T-helper 22 cell (primary cell): ENCODE measurements around the gene MYH2.
"Not testable (repeated sequence)": the region's sequence is repeated elsewhere in the genome, so short reads cannot be mapped to it uniquely, and the experiment has no call there.

Experiments
- DNase-seq: peaks from one replicate; pipeline ENCODE4 v3.0.0-alpha.2; 2020; ENCODE audit warnings: low read depth

Gene MYH2

DNA sequence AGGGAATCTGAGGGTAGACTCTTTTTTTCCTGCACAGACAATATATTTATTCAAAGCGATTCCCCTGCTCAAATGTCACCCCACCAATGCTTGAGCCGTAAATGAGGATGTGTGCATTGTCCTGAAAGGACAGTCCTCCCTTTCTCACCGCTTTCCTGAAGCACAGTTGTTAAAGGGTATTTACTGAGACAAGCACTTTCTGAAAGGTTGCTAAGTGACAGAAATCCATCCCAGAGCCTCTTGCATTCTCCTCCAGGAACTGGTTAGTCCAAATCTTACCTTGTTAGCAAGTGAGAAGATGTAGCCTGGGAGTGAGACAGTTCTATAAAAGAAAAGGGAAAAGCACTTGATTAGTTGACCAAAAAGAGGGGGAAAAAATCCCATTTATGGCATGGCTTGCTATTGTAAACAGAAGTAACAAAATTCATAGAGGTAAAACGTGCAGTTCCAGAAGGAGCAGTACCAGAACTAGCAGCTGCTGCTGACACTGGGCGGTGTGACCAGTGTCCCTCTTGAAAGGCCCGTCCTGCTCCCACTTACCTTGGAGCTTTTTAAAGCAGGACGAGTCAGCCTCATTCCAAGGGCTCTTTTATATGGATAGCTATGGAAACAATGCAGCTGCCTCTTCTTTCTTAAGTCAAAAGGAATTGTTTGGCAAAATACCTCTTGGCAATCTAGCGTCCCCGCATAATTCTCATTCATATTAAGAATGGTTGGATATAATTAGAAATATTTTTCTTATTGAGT is at the start of gene MYH2:
Gene MYH2 (minus strand): TSS at position 563 of the 747 bp plus-strand sequence. CDS start 1,738 bp downstream, outside the sequence.
- DNase-seq = no peak

DNA sequence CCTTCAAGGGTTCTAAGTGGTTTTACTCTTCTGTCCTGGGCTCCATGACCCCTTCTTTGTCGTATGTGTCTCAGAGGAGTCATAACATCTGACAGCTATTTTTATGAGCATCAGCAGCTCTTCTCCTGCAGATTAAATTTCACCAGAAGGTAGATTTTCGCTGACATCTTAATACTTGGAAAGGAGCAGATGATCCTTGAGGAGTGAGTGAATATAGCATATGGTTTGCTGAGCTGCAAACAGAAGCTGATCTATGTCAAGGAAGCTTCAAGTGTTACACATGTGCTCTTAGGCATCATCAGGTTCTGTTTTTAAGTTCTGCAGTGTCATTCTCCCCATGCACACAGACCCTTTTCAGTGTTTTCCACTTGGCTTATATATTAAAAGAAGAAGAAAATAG is 49.2 kb upstream of the MYH2 start:
- no peak for DNase-seq

DNA sequence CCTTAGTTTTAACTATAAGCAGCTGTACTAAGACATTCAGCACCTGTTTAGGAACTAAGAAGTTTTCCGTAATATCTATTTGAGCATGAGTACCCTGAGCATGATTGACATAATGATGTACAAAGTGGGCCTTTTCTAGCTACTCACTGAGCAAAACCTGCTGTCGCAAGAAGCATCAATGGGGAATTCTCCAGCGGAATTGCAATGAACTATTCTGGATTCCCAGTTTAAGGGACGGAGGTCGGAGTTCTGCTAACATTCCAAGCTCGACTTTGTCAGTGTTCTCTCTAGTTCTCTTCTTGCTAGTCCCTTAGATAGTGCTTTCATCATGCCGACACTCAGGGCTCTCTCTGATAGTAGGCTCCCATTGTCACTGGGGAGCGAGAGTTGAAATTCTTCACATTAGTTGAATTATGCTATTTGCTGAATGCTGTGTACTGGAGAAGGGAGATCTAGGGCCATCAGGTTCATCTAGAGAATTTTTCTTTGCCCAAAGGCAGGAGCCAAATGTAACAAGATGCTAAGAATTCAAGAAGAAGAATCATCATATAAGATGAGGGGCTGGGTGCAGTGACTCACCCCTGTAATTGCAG is 40.2 kb upstream of the MYH2 start:
- DNase-seq = no peak

DNA sequence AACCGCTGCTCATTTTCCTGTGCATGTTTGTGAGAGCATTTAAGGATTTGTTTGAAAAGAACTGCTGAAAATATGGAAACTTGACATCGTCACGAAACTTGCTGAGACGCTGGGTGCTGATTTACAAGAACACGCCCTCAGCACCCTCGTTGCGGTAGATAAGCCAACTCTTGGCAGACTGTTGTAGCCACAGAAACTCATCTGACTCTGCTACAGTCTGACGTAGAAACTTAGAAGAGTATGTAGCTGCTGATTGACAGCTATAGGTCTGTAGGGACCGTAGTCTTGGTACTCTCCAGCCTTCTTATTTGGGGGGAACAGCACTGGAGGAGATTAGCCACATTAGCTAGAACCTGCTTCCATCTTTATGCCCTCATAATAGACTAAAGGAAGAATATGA is 36.1 kb upstream of the MYH2 start:
- no peak for DNase-seq

DNA sequence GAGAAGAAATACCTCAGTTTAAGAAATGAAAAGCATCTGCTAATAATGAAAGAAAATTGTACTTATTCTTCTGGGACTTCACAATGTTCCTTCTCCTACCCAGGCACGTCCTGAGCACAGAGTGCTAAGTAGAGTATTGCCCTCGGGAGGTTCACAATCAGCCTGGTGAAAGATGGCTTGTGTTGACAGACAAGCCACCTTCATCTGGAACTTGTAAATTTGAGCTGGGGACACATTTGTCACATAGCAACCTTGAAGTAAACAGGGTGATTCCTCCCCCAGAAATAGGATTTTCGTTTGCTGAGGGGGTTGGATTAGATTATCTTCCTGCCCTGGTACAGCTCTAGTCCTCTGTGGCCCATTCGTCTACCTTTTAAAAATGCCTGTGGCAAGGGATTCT is 34.4 kb upstream of the MYH2 start:
- no peak for DNase-seq

DNA sequence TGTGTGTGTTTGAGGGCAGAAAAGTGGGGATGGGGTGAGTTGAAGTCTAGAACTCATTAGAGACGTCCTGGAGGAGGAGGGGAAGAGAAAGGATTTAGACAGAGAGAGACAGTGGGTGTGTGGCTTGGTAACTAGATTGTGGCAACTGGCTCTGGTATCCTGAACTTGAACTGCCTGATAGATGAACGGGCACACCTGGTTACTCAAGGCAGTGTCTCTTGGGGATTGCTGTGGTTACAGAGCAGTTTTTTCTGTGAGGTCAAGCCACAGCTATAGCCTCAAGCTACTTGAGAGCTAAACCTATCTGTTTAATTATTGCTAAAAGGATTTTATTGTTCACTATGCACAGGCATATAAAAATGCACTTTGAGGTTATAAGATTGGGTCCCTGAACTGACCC is 29.8 kb upstream of the MYH2 start:
- DNase-seq = no peak

DNA sequence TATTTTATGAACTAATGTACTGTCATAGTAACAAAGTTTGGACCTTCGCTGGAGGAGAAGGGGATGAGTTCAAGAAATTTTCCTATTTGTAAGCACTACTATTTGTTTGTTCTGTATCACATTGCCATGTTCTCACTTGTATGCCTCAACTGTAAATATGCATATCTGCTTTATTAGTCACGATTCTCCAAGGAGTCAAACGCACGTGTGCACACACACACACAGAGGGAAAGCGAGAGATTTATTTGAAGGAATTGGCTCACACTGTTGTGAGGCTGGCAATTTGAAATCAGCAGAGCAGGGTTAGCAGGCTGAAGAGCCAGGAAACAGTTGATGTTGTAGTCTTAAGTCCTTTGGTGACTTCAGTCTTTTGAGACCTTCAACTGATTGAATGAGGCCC is 24.9 kb upstream of the MYH2 start:
- no peak for DNase-seq

DNA sequence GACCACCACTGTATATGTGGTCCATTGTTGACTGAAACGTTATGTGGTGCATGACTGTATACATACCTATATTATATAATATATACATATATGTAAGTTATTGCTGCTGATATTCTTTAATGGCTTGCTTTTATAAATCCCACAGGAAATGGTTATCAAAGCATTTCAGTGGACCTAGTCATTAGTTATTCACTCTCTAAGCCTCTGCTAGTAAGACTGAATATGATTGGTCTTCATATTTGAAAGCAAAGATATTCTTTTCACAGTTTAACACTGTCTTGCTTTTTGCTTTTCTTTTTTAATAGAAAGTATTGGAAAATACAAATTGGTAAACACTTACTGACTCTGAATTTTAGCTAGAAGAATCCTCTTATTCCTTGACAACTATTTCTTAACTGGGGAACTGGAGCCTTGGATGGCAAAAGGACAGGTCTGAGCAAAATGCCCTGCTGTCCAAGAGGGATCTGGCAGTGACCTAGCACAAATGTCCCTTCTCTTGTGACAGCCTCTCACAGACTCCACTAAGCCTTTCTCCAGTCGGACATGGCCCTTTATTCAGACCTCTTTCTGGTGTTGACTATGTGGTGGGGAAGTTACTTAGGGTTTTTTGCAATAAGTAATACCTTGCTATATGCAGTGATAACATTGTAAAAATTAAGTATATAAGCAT is 14.7 kb upstream of the MYH2 start:
- DNase-seq = no peak

DNA sequence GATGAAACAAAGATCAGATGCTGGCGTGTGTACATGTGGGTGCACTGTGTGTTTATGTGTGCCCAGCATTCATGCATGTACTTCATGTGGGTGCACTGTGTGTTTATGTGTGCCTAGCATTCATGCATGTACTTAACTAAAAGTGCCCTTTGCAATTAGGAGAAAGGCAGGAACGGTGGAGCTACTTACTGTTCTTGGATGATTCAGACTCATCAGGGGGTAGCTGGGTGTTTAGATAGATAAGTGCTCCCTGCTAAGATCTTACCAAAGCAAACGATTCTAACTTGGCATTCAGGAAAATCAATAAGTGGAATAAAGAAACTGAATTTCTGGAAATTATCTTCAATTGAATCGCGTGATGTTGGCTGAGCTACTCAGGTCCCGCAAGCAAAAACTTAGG is 8.6 kb upstream of the MYH2 start:
- no peak for DNase-seq

DNA sequence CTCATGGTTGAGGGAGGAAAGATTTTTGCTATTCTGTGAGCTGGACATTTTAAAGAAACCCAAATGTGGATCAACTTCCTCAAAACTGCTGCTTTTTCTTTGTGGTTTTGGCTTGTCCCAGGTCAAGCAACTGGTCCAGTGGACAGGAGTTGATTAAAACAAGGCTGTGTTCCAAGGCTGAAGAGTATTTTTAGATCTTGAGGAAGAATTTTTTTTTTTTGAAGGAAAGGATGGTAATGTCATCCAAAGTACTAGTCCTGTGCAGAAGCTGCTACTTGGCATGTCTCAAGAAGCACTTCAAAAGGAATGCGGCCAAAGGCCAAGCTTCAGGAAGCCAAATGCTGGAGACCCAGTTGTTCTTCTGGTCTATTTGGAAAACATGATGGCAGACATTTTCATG is 8.0 kb upstream of the MYH2 start:
- DNase-seq = no peak

DNA sequence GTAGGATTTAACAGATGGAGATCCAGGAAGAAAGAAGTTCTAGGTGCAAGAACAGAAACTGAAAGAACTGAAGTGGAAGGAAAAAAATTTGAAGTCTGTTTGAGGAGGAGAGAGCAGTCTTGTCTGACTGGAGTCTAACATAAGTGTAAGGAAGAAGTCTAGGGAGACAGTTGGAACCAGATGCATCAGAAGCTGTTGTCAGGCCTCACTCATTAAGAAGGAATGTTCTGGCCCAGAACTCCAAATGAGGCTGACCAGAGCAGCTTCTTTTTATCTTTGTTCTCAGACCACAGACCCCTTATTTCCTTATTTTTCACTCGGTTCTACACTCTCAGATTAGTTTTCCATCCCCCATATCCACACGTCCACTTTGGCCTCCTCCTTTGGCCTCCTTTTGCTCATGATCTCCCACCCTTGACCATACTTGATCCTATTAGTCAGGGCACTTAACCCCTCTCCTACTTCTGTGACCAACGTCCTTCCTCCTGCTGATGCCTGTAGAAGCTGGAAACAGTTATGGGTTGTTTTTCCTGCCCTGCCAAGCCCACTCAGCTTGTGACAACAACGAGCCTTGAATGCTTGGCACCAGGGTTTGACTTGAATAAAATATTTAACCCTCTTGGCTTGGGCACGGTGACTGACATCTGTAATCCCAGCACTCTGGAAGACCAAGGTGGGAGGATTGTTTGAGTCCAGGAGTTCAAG is 7.0 kb upstream of the MYH2 start:
- DNase-seq = no peak

DNA sequence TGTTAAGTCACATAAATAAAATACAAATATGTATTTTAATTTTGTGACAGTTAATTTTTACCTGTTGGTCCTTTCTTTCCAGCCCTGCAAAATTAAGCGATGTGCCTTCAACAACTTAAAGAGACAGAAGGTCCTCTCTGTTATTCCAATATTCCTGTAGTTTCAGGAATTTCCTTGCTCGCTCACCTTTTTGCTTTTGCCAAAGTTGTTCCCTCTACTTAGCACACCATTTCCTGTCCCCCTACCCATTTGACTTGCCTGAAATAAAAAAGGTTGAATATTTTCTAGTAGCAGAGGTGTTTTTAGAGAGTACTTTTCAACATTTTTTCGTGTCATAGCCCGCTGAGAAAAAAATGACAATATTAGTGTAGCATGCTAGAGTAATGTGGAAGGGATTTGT is 556 bp upstream of the MYH2 start:
- no peak for DNase-seq

DNA sequence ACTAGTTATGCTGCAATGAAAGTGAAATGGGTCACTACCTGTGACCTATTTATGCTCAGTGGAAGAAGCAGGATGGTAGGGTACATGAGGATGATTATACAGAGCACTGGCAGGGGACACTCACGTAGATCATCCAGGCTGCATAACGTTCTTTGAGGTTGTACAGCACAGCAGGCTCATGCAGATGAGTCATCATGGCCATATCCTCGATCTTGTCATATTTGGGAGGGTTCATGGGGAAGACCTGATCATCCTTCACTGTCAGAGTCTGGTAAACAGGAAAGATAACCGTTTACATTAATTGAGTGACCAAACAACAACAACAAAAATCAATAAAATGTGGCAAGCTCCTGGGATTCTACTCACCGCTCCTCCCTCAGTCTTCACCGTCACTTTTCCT is 2.1 kb downstream of the MYH2 start:
- DNase-seq = no peak

DNA sequence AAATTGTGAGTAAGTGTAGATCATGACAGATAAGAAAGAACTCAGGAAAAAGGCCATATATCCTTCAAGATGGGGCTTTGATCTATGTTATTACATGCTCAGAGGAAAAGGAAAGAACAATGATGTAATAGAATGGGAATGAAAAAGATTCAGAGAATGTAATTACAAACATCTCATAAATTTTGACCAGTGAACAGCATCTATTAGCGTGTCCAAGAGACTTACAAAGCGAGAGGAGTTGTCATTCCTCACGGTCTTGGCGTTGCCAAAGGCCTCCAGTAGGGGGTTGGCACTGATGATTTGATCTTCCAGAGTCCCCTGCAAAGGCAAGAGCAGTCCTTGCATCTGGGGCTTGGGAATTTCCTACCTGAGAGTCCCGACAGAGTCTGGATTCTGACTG is 6.0 kb downstream of the MYH2 start:
- not testable (repeated sequence) for DNase-seq

DNA sequence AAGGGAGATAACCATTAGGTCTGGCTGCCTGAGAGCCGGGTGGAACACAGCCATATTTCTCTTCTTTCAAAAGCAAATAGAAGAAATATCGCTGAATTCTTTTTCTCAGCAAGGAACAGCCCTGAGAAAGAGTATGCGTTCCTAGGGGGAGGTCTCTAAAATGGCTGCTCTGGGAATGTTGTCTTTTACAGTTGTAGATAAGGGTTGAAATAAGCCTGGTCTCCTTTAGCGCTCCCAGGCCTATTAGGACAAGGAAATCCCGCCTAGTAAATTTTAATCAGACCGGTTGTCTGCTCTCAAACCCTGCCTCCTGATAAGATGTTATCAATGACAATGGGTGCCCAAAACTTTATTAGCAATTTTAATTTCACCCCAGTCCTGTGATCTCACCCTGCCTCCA is 8.3 kb downstream of the MYH2 start:
- DNase-seq = not testable (repeated sequence)

DNA sequence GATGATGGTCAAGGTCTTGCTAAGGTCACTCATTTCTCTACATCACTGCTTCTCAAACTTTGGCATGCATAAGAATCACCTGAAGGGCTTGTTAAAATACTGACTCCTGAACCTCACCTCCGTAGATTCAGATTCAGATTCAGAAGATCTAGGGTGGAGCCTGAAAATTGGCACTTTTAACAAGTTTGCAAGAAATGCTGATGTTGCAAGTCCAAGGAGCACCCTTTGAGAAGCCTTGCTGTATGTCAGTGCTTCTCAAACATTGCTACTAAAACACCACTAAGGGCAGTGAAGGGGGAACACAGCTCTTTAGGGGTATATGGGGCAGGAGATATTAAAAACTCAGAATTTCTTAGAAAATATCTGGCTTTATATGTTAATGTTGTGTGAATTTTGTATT is 17.4 kb downstream of the MYH2 start:
- no peak for DNase-seq

DNA sequence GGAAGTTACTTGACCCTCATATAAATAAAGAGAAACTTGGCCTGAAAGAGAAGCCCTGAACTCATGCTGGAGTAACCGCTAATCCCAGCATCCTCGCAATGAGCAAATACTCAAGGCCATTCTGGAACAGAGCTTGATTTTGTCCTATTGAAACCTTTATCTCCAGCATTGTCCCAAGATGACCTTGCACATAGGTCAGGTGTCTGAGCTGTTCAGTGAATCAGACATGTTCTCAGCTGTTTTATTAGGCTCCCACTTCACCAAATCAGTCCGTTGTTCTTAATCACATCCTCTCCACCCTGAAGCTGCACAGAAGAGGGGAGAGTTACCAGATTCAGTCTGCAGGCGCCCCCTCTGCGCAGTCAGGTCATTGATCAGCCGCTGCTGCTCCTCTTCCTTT is 22.0 kb downstream of the MYH2 start:
- no peak for DNase-seq

DNA sequence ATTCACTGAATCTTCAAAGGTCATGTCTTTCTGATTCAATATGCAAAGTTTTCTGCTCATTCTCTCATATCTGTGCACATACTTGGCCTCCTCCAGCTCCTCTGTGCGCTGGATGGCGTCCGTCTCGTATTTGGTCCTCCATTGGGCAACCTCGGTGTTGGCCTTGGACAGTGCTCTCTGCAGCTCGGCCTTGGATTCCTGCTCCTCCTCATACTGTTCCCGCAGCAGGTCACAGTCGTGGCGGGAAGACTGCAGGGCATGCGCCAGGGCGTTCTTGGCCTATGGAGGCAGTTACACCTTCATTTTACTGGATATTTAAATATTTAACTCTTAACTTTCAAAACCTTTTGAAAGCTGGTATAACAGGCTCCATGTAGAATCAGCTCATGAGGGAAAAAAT is 22.9 kb downstream of the MYH2 start:
- DNase-seq = no peak

DNA sequence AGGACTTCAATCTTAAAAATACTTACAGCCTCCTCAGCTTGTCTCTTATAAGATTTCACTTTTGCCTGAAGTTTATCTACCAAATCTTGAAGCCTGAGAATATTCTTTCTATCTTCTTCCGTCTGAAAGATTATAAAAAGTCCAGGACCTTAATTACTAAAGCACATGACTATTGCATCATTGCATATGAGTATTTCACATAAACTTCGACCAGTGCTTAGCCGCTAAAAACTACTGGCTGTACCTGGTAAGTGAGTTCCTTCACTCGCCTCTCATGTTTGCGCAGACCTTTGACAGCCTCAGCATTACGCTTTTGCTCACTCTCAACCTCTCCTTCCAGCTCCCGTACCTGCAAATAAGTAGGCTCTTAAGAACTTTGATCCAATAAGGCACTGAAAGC is 26.4 kb downstream of the MYH2 start:
- no peak for DNase-seq

DNA sequence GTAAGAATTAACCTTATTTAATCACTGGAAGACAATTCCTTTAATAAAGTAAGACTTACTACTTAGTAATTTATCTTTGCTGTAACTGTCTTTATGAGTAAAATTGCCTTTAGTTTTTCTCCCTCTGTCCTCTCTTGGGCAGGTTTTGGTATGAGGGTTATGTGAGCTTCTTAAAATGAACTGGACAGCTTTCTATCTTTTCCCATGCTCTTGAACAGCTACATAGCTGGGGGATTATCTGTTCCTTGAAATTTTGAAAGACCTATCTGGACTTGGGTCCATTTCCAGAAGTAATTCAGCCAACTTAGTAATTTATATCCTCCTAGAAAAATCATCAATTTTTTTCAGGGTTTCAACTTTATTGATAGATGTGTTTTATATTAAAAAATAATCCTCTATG is 27.5 kb downstream of the MYH2 start:
- DNase-seq = no peak

DNA sequence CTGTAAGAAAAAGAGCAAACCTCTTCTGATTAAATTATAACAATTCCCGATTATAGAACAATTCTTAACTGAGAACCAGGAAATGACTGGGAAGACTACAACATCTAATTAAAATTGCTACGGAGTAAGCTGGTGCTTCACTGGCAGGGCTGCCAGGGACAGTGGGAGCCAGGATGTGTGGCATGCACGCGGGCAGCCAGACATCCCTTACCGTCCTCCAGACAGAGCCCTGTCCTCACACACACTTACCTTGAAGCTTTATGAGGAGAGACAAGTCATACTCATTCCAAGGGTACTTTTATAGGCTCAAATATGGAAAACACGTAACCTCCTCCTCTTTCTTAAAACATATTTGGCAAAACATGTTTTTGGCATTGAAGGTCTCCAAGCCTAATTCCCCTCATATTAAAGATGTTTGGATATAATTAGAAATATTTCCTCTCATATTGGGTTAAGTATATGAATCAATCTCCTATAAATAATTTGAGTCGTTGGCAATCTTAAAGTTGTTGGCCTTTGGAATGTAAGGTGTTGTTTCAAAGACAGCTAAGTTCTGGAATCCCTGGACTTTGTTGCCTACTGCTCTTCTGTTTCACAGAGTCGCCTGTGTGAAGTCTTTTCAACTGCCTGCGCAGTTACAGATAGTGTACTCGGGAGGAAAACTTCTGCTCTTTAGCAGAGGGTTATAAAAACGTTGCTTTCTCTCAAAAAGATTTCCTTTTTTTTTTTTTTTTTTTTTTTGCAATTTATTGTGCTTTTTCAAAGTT is 31.0 kb downstream of the MYH2 start, which contains the start of gene MYH1:
Gene MYH1 (minus strand): TSS at position 272 of the 767 bp plus-strand sequence. CDS start 1,900 bp downstream, outside the sequence.
- no peak for DNase-seq

DNA sequence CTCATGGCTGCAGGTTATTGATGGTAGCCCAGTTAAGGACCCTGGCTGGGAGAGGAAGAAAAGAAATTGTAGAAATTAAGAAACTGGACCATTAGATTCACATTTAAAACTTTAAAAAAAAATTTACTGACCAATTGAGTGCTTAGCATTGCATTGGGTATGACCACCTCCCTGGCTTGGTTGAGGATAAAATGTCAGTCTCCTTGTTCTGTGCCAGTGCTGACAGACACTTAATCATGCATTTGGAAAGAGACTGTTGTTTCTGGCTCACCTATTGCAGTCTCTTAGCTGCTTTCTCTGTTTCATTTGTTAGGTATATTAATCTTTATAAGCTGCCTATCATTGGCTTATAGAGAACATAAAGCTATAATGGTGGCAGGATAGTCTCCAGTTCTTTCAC is 32.8 kb downstream of the MYH2 start:
- DNase-seq = no peak
